SJCRH30 (cell line): ENCODE results near the gene LIMCH1. TPM values are rescaled to one million over a fixed set of nuclear protein-coding genes. Genes with fewer than 3 reads are reported as not detected.
"Not testable (repeated sequence)": the region's sequence is repeated elsewhere in the genome, so short reads cannot be mapped to it uniquely, and the experiment has no call there.

Experiments used
- DNase-seq, 2 experiments: peaks; one replicate each; pipeline ENCODE4 v3.0.0-alpha.2; 2015 to 2020
- H3K27ac ChIP-seq: fragments of 250-450 bp; sonication (Bioruptor Pico); 2 replicates; pipeline ENCODE4 v1.5.1; 2020; ENCODE audit warnings: mild to moderate bottlenecking, moderate library complexity
- H3K27me3 ChIP-seq: fragments of 250-450 bp; sonication (Bioruptor Pico); 2 replicates; pipeline ENCODE4 v1.5.1; 2020; ENCODE audit warnings: mild to moderate bottlenecking, moderate library complexity
- H3K36me3 ChIP-seq: fragments of 250-450 bp; sonication (Bioruptor Pico); 2 replicates; pipeline ENCODE4 v1.5.1; 2020; ENCODE audit warnings: mild to moderate bottlenecking, moderate library complexity
- H3K4me1 ChIP-seq: fragments of 250-450 bp; sonication (Bioruptor Pico); 2 replicates; pipeline ENCODE4 v1.5.1; 2020; ENCODE audit warnings: mild to moderate bottlenecking, moderate library complexity
- H3K4me3 ChIP-seq: fragments of 250-450 bp; sonication (Bioruptor Pico); 2 replicates; pipeline ENCODE4 v1.5.1; 2020; ENCODE audit warnings: mild to moderate bottlenecking, moderate library complexity
- H3K9me3 ChIP-seq: fragments of 250-450 bp; sonication (Bioruptor Pico); replicated peaks from 2 replicates; pipeline ENCODE4 v1.5.1; 2020; ENCODE audit warnings: mild to moderate bottlenecking, moderate library complexity
- total RNA-seq: library from RNA; depleted of rRNA; stranded (reverse); fragments of >200 nt; shearing (Covaris generic); gene quantifications from 2 replicates; pipeline ENCODE4 v1.2.3, GENCODE V29; 2014; rRNA removed

The LIMCH1 gene, protein sequence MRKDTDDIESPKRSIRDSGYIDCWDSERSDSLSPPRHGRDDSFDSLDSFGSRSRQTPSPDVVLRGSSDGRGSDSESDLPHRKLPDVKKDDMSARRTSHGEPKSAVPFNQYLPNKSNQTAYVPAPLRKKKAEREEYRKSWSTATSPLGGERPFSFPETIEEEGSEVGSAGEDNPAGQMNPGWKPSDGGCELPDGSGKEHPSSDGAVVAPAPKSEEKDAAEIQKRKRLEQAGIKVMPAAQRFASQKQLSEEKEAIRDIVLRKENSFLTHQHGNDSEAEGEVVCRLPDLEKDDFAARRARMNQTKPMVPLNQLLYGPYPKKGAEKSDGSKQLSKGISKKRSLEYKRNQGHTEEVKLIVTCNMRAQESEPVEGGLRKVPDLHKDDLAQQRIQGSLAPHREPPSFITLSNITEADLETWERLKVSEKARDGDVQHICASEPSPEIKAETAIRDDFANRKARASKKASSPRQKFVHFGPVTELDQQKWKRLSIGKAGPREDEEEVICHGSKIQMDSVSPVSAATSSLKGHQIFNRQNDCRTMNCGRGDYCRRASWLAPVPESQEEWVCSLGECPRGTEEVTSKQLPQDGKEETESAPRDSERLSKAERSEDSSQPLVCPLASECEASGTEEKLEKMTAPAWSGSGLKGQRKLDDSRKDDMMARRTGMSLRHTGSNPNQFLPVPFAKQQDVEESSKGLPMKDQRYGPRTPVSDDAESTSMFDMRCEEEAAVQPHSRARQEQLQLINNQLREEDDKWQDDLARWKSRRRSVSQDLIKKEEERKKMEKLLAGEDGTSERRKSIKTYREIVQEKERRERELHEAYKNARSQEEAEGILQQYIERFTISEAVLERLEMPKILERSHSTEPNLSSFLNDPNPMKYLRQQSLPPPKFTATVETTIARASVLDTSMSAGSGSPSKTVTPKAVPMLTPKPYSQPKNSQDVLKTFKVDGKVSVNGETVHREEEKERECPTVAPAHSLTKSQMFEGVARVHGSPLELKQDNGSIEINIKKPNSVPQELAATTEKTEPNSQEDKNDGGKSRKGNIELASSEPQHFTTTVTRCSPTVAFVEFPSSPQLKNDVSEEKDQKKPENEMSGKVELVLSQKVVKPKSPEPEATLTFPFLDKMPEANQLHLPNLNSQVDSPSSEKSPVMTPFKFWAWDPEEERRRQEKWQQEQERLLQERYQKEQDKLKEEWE (N-terminal part only)
- 112 and 128 TPM in 2 replicates for total RNA-seq

DNA sequence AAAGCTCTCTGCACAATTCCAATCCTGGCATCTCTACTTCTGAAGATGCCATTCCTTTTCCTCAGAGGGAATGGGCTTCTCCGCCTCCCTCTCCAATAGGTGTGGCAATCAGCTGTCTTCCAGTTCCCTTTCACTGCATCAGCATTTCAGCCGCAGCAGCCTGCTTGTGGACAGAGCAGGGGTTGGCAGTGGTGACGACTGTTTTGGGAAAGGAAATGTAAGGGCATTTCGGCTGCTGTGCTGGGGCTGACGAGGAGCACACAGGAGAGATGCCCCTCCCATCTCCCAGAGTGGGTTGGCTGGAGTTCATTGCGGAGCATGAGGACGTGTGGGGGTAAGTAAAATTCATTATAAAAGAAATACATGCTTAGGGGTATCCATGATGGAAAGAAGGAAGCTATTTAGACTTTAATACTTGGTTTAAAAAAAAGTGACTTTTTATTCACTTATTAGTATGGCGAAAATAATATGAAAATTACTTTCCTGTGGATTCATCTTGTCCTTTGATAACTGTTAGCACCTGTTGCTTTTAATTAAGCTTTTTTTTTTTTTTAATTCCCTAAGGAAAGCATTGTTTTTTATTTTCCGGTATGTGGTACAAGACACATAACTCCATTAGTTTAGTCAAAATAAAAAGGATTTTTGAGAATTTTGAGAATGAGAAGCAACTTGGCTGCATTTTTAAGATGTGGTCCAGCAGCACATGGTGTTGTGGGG, at the start of gene LIMCH1:
LIMCH1 (plus strand) TSS at position 141 of the 717 bp plus-strand sequence. CDS start 67,839 bp downstream, outside the sequence.
- Histone ChIP-seq H3K4me3 (peak within 1 kb of the TSS; percentile 56), H3K27me3 (no peaks in the 10 kb centered on the region), H3K27ac (peak within 1 kb of the TSS; percentile 64), H3K4me1 (peaks cover 38% of the 10 kb centered on the region), H3K9me3 (no peaks in the 10 kb centered on the region), H3K36me3 (no peaks in the 10 kb centered on the region)
- DNase-seq: peak; percentile 94 to 95

DNA sequence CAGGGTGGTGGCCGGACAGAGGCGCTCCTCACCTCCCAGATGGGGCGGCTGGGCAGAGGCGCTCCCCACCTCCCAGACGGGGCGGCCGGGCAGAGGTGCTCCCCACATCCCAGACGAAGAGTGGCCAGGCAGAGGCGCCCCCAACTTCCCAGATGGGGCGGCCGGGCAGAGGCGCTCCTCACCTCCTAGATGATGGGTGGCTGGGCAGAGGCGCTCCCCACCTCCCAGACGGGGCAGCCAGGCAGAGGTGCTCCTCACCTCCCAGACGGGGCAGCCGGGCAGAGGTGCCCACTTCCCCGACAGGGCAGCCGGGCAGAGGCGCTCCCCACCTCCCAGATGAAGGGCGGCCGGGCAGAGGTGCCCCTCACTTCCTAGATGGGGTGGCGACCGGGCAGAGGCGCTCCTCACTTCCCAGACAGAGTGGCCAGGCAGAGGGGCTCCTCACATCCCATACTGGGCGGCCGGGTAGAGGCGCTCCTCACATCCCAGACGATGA, 46.8 kb upstream of the LIMCH1 start:
- not testable (repeated sequence) for H3K4me1 ChIP-seq, H3K27ac ChIP-seq, H3K9me3 ChIP-seq, H3K4me3 ChIP-seq, H3K27me3 ChIP-seq, H3K36me3 ChIP-seq, DNase-seq

DNA sequence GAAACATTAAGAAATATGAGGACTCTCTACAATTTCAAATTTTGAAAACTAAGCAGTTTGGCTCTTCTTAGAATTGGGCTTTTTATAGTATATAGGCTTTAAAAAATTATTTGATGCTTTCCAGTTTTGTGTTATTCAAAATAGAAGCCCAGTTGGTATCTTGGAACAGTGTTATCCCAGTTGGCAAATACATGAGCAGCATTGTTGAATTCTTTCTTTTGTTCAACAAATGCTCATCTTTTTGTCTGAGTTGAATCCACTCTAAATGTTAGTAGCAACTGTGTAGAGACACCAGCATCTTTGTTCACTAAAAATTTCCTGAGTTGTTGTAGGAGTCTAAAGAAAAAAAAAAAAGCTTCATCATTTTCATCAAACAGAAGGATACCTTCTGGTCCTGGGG, 41.0 kb upstream of the LIMCH1 start:
- no peaks in the 10 kb centered on the region for H3K4me1 ChIP-seq
- H3K36me3 ChIP-seq: peaks cover 3% of the 10 kb centered on the region; the same call in 1 of the 2 replicates
- no peaks in the 10 kb centered on the region for H3K9me3 ChIP-seq
- no peak for DNase-seq
- no peaks in the 10 kb centered on the region for H3K27me3 ChIP-seq
- no peak overlapping the region for H3K4me3 ChIP-seq
- H3K27ac ChIP-seq: no peak overlapping the region

DNA sequence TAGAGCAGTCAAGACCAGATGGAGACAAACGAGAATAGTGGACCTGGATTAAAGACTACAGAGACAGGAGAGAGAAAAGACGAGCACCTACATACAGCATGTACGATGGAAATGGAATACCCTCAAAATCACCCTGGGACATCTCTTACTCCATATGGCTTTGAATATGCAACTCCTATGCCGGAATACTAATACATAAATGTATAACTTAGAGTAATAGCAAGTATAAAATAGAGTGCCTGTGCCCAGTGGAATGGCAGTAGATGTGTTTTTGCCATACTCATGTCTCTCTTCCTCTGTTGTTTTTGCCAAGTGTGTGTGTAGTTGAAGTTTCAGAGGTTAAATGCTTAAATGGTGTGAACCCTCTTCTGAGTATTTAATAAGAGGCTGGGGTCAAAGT, 39.8 kb upstream of the LIMCH1 start:
- Histone ChIP-seq H3K4me1 (no peaks in the 10 kb centered on the region), H3K36me3 (peaks cover 3% of the 10 kb centered on the region; the same call in 1 of the 2 replicates), H3K4me3 (no peak overlapping the region), H3K27me3 (no peaks in the 10 kb centered on the region), H3K27ac (no peak overlapping the region), H3K9me3 (no peaks in the 10 kb centered on the region)
- no peak for DNase-seq

DNA sequence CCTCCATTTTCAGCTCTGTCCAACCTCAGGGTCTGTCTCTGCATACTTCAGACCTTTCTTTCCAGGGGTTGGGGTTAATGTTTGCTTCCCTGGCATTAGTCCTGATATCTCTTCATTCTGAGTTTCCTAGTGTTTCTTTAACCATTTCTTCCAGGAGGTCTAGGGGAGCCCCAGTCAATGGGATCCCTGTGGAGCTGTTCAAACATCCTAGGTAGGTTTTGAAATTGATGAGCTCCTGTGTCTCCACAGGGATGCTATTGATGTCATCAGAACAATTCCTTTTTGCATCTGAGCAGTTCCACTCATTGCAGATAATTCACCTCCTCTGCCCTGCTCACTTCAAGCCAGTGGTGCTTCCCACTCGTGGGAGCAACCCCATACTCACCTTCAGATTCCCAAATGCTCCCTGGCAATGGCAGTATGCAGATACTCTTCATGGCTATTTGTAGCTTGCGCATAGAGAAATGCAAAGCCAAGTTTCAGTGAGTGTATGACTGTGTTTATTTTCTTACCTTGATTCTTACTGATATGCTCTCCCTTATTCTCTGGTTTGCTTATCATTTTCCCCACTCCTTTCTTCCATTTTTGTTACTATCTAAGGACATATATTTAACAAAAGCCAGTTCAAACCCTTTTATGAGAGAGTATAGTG, 33.7 kb upstream of the LIMCH1 start:
- Histone ChIP-seq H3K36me3 (0 out of 2 replicates have a peak, but pooled peaks cover 3% of the 10 kb centered on the region), H3K27me3 (no peaks in the 10 kb centered on the region), H3K9me3 (no peaks in the 10 kb centered on the region), H3K27ac (no peak overlapping the region), H3K4me1 (peaks cover 50% of the 10 kb centered on the region), H3K4me3 (no peak overlapping the region)
- no peak for DNase-seq

DNA sequence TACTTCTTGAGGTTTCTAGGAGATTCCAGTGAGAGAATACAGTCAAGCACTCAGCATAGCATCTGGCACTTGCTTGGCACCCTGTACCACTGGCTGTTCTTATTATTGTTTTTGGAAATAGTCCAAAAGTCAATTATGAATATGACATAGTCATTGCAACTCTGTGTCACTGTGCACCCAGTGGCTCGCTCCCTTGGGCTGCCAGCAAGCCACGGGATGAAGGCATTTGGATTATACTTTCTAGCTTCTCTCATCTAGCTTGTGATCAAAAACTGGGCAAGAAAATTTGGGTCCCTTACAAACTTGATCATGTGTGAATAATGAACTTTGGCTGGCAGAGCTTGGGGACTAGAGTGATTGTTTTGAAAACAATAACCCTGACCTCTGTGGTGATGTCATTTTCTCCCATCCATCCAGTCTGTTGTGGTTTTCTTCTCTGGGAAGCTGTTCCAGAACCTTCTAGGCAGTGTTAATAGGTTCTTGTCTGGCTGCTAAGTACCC, 32.7 kb upstream of the LIMCH1 start:
- DNase-seq: peak; percentile 33 to 54
- peaks cover 59% of the 10 kb centered on the region for H3K4me1 ChIP-seq
- H3K27ac ChIP-seq: peak overlapping the region; percentile 18
- H3K9me3 ChIP-seq: no peaks in the 10 kb centered on the region
- no peak overlapping the region for H3K4me3 ChIP-seq
- H3K36me3 ChIP-seq: 0 out of 2 replicates have a peak, but pooled peaks cover 3% of the 10 kb centered on the region
- no peaks in the 10 kb centered on the region for H3K27me3 ChIP-seq

DNA sequence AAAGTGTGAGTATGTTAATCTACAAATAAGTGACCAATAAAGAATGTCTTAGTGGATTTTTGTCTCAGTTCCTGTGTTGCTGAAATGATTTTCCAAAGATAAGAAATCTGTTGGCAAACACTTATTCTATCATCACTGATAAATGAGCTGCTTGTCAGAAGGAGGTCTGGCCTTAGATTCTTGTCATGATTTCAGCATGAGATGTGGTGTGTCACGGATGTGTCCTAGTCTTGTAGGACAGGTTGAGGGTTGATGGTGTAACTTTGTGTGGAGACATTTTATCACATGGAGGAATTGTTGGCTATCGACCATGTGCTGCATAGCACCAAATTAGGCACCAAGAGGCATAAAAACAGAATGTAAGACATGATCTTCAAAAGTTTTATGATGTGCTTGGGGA, 31.8 kb upstream of the LIMCH1 start:
- no peak overlapping the region for H3K27ac ChIP-seq
- DNase-seq: no peak
- no peaks in the 10 kb centered on the region for H3K9me3 ChIP-seq
- H3K4me3 ChIP-seq: no peak overlapping the region
- H3K4me1 ChIP-seq: peaks cover 64% of the 10 kb centered on the region
- no peaks in the 10 kb centered on the region for H3K27me3 ChIP-seq
- 0 out of 2 replicates have a peak, but pooled peaks cover 1% of the 10 kb centered on the region for H3K36me3 ChIP-seq

DNA sequence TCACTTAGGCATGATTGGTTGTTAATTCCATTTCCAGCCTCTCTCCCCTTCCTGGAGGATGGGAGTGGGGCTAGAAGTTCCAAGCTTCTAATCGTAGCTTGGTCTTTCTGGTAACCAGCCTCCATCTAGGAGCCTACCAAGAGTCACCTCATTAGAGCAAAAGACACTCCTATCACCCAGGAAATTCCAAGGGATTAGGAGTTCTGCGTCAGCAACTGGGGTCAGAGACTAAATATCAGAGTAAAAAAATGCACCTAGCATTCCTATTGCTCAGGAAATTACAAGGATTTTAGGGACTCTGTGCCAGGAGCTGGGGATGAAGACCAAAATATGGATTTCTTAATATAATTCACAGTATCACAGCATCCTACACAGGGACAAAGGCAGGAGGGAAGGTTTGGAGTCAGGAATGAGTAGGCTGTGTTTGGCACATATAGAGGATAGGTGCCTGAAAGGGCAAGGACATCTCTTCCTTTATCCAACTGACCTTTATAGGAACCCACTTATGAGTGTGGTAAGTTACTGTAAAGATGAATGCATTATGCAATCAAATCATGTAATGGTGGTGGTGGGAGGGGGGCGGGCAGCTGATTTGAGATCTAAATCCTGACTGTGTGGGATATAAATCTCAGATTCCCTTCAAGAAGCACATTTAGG, 30.5 kb upstream of the LIMCH1 start:
- H3K9me3 ChIP-seq: no peaks in the 10 kb centered on the region
- H3K4me1 ChIP-seq: peaks cover 64% of the 10 kb centered on the region
- DNase-seq: peak; percentile 31 to 53
- peak overlapping the region; percentile 88 for H3K27ac ChIP-seq
- peaks cover 5% of the 10 kb centered on the region; the same call in 1 of the 2 replicates for H3K36me3 ChIP-seq
- H3K4me3 ChIP-seq: no peak overlapping the region
- H3K27me3 ChIP-seq: no peaks in the 10 kb centered on the region

DNA sequence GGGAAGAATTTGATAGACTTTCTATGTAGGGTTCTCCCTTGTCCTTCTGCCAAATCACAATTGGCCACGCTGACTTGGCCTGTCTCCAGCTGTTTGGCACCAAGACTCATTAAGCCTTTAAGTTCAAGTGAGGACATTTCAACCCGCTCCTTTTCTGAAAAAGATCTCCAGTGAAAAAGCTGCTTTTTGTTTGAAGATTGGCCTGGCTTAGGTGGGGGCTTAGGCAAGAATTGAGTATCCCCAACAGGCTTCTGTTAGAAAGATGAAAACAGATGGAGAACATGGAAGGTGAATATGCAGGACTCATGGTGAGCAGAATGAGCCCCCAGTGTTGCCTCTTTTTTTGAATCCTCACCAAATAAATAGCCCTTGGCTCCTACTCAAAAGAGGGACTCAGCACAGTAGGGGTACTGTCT, 28.5 kb upstream of the LIMCH1 start:
- Histone ChIP-seq H3K9me3 (no peaks in the 10 kb centered on the region), H3K36me3 (peaks cover 5% of the 10 kb centered on the region; the same call in 1 of the 2 replicates), H3K4me3 (no peak overlapping the region), H3K4me1 (peaks cover 63% of the 10 kb centered on the region), H3K27me3 (no peaks in the 10 kb centered on the region), H3K27ac (peak overlapping the region; percentile 88)
- DNase-seq: peak; percentile 92 to 98

DNA sequence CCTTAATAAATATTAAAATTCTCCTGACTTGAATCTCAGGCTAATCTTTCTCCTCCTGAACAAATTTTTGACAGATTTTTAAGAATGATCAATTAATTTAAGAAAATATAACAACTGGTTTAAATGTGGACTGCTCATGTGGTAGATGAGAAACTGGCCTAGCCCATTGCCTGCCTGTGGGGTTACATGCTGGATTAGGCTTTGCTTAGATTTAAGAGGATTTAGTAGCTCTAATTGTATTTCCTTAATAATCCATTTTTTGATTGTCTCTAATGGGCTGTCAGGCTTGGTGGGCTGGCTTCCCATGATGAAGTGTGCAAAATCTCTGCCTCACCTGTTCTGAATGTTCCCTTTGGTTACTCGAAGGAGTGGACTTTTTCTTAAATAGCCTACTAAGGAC, 27.8 kb upstream of the LIMCH1 start:
- Histone ChIP-seq H3K36me3 (peaks cover 5% of the 10 kb centered on the region; the same call in 1 of the 2 replicates), H3K4me1 (peaks cover 55% of the 10 kb centered on the region)
- peak in 1 of 2 experiments; percentile 36 for DNase-seq

DNA sequence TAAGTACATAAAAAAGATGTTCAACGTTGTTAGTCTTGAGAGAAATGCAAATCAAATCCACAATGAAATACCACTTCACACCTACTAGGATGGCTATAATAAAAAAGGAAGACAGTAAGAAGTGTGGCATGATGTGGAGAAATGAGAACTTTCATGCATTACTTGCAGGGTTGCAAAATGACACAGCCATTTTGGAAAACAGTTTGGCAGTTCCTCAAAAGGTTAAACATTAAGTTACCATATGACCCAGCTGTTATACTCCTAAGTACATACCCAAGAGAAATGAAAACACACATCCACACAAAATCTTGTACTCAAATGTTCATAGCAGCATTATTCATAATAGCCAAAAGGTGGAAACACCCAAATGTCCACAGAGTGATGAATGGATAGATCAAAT, 25.8 kb upstream of the LIMCH1 start:
- Histone ChIP-seq H3K4me1 (peaks cover 36% of the 10 kb centered on the region), H3K27ac (no peak overlapping the region), H3K36me3 (peaks cover 5% of the 10 kb centered on the region; the same call in 1 of the 2 replicates), H3K4me3 (no peak overlapping the region), H3K9me3 (no peaks in the 10 kb centered on the region), H3K27me3 (no peaks in the 10 kb centered on the region)
- no peak for DNase-seq

More for the DNA sequence above, 27.8 kb upstream of the LIMCH1 start:
- peak overlapping the region; percentile 88 for H3K27ac ChIP-seq
- no peak overlapping the region for H3K4me3 ChIP-seq
- no peaks in the 10 kb centered on the region for H3K9me3 ChIP-seq
- H3K27me3 ChIP-seq: no peaks in the 10 kb centered on the region

DNA sequence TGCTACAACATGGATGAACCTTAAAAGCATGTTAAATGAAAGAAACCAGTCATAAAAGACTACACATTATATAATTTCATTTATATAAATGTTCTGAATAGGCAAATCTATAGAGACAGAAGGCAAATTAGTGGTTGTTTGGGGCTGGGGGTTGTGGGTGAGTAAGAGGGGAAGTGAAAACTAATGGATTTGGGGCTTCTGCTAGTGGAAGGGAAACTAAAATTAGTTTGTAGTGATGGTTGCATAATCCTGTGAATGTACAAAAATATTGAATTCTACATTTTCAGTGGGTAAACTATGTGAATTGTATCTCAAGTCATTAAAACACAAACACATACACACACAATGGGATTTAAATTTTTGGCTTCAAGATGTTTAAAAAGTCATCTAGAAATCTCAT, 25.4 kb upstream of the LIMCH1 start:
- no peaks in the 10 kb centered on the region for H3K9me3 ChIP-seq
- no peaks in the 10 kb centered on the region for H3K27me3 ChIP-seq
- H3K27ac ChIP-seq: no peak overlapping the region
- peaks cover 31% of the 10 kb centered on the region for H3K4me1 ChIP-seq
- no peak for DNase-seq
- no peak overlapping the region for H3K4me3 ChIP-seq
- peaks cover 5% of the 10 kb centered on the region; the same call in 1 of the 2 replicates for H3K36me3 ChIP-seq

DNA sequence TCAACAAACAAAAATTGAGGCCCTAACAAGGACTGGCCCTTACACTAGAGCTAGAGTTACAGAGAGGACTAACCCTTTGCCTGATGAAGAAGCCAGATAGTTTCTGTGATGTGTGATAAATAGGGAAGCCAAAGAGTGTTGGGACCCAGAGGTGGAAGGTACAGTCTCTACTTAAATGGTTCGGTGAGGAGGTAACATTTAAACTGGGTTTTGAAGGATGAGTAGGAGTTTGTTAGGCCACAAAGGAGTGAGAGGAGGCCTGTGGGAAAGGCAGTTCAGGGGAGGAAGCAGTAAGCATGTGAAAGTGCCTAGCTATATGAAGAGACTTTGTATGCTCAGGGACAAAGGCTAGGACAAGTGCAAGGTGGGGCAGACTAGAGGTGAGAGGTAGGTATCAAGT, 23.8 kb upstream of the LIMCH1 start:
- peaks cover 5% of the 10 kb centered on the region; the same call in 1 of the 2 replicates for H3K36me3 ChIP-seq
- DNase-seq: no peak
- H3K27ac ChIP-seq: no peak overlapping the region
- H3K9me3 ChIP-seq: no peaks in the 10 kb centered on the region
- peaks cover 16% of the 10 kb centered on the region for H3K4me1 ChIP-seq
- no peaks in the 10 kb centered on the region for H3K27me3 ChIP-seq
- H3K4me3 ChIP-seq: no peak overlapping the region
